ENCODE measurements around the gene PROSER2. TPM values are rescaled to one million over a fixed set of nuclear protein-coding genes. Genes with fewer than 3 reads are reported as not detected.

PROSER2 gene
- total and polyA plus RNA-seq, 10 donors, result 1.6 to 15.4 (median 6.1) TPM

GRCh38 chr10:11824376-11824775, 1.2 kb downstream of the PROSER2 start:
- TF ChIP-seq POLR2AphosphoS5 (IDR thresholded peaks at IDR 0.05) (no peak), CTCF (IDR thresholded peaks at IDR 0.05 in 8 of 11, conservative IDR thresholded peaks at IDR 0.05 in 3 of 11) (no peak), POLR2A (IDR thresholded peaks at IDR 0.05) (no peak)
- intact Hi-C loops (cut with DNase I; ENCODE audit: low total_unique reads), result no loop called here
- DNase-seq, result no peak
- WGBS, 5 donors, result 37 to 60% (median 46%) methylated on average over 6 of the region's 6 CpGs
- peak overlapping the region in 5 of 8 donors; percentile 25 to 89 (median 82) for H3K27ac ChIP-seq
- H3K4me3 ChIP-seq, result peak overlapping the region; percentile 59 to 81 (median 69)
- peaks cover 0 to 58% (median 27%) of the 10 kb centered on the region in 6 donors for H3K4me1 ChIP-seq
- H3K27me3 ChIP-seq (replicated peaks in 1 of 7), result peaks cover 0 to 36% (median 12%) of the 10 kb centered on the region in 7 donors
- no peaks in the 10 kb centered on the region for H3K9me3 ChIP-seq
- H3K36me3 ChIP-seq, result no peaks in the 10 kb centered on the region

GRCh38 chr10:11824825-11825224, 1.7 kb downstream of the PROSER2 start:
- Histone ChIP-seq H3K4me1 (peaks cover 0 to 54% (median 25%) of the 10 kb centered on the region in 6 donors), H3K36me3 (no peaks in the 10 kb centered on the region), H3K27ac (peak overlapping the region in 6 of 8 donors; percentile 24 to 89 (median 65)), H3K4me3 (peak overlapping the region in 5 of 8 donors; percentile 67 to 81 (median 73)), H3K9me3 (no peaks in the 10 kb centered on the region), H3K27me3 (replicated peaks in 1 of 7) (peaks cover 0 to 36% (median 12%) of the 10 kb centered on the region in 7 donors)
- TF ChIP-seq CTCF (IDR thresholded peaks at IDR 0.05 in 8 of 11, conservative IDR thresholded peaks at IDR 0.05 in 3 of 11), result no peak
- TF ChIP-seq POLR2A (IDR thresholded peaks at IDR 0.05), result no peak
- TF ChIP-seq POLR2AphosphoS5 (IDR thresholded peaks at IDR 0.05), result no peak
- WGBS, 5 donors, result 71 to 91% (median 82%) methylated on average over 11 of the region's 11 CpGs
- intact Hi-C loops (cut with DNase I; ENCODE audit: low total_unique reads), result no loop called here
- DNase-seq, result no peak

GRCh38 chr10:11825796-11826414, 2.7 kb downstream of the PROSER2 start:
- peak overlapping the region in 4 of 8 donors; percentile 44 to 89 (median 84) for H3K27ac ChIP-seq
- H3K4me3 ChIP-seq, result peak overlapping the region in 5 of 8 donors; percentile 19 to 81 (median 73)
- DNase-seq, result no peak
- H3K9me3 ChIP-seq, result no peaks in the 10 kb centered on the region
- intact Hi-C loops (cut with DNase I; ENCODE audit: low total_unique reads), result no loop called here
- H3K4me1 ChIP-seq, result peaks cover 0 to 49% (median 24%) of the 10 kb centered on the region in 6 donors
- H3K36me3 ChIP-seq, result no peaks in the 10 kb centered on the region
- 80 to 85% (median 83%) methylated on average over 19 of the region's 19 CpGs for WGBS, 5 donors
- TF ChIP-seq POLR2A (IDR thresholded peaks at IDR 0.05) (no peak), POLR2AphosphoS5 (IDR thresholded peaks at IDR 0.05) (peak in 1 of 3 donors; percentile 71)
- H3K27me3 ChIP-seq (replicated peaks in 1 of 7), result peaks cover 0 to 36% (median 12%) of the 10 kb centered on the region in 7 donors

GRCh38 chr10:11827006-11827405, 3.9 kb downstream of the PROSER2 start:
- WGBS, 5 donors, result 85 to 95% (median 88%) methylated on average over 10 of the region's 10 CpGs
- no peak for DNase-seq
- Histone ChIP-seq H3K4me3 (no peak overlapping the region), H3K27ac (peak overlapping the region in 1 of 8 donors; percentile 89), H3K36me3 (no peaks in the 10 kb centered on the region), H3K9me3 (no peaks in the 10 kb centered on the region), H3K27me3 (replicated peaks in 1 of 7) (peaks cover 0 to 34% (median 12%) of the 10 kb centered on the region in 7 donors), H3K4me1 (peaks cover 0 to 59% (median 24%) of the 10 kb centered on the region in 6 donors)
- no peak for TF ChIP-seq POLR2A (IDR thresholded peaks at IDR 0.05)
- TF ChIP-seq CTCF (IDR thresholded peaks at IDR 0.05 in 8 of 11, conservative IDR thresholded peaks at IDR 0.05 in 3 of 11), result no peak
- intact Hi-C loops (cut with DNase I; ENCODE audit: low total_unique reads), result no loop called here

Measured in spleen (tissue), 11 donors.